ENCODE measurements around the gene SCN8A.

SCN8A gene

GRCh38 chr12:51631591-51631990 is 40.6 kb downstream of the SCN8A start:
- no peak for DNase-seq (ENCODE audit: low spot score)
- in situ Hi-C loops (cut with MboI; ENCODE audit: low pct_unique_long_range_greater_than_20kb, low sequenced_read_pairs, unreplicated experiment) = no loop called here
- TF ChIP-seq, protein P1, sequence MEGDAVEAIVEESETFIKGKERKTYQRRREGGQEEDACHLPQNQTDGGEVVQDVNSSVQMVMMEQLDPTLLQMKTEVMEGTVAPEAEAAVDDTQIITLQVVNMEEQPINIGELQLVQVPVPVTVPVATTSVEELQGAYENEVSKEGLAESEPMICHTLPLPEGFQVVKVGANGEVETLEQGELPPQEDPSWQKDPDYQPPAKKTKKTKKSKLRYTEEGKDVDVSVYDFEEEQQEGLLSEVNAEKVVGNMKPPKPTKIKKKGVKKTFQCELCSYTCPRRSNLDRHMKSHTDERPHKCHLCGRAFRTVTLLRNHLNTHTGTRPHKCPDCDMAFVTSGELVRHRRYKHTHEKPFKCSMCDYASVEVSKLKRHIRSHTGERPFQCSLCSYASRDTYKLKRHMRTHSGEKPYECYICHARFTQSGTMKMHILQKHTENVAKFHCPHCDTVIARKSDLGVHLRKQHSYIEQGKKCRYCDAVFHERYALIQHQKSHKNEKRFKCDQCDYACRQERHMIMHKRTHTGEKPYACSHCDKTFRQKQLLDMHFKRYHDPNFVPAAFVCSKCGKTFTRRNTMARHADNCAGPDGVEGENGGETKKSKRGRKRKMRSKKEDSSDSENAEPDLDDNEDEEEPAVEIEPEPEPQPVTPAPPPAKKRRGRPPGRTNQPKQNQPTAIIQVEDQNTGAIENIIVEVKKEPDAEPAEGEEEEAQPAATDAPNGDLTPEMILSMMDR (IDR thresholded peaks at IDR 0.05; ENCODE audit: extremely low read depth, insufficient read depth, missing control alignments) = no peak

DNA sequence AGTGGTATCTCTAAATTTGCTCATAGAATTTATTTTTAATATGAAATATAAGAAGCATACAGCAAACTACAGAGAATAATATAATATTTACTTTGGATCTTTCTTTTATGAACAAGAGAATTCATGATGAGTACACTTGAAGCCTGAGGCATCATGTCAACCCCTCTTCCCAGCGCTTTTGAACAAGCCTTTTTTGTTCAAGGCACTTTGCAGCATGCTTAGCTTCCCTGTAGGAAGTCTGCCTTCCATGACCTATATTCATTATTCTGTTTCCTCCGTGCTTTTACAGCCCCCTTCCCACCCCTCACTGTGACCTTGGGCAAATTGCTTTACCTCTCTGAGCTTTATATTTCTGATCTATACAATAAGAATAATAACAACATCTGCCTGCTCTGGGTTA is 41.6 kb downstream of the SCN8A start:
- in situ Hi-C loops (cut with MboI; ENCODE audit: low pct_unique_long_range_greater_than_20kb, low sequenced_read_pairs, unreplicated experiment) = no loop called here

DNA sequence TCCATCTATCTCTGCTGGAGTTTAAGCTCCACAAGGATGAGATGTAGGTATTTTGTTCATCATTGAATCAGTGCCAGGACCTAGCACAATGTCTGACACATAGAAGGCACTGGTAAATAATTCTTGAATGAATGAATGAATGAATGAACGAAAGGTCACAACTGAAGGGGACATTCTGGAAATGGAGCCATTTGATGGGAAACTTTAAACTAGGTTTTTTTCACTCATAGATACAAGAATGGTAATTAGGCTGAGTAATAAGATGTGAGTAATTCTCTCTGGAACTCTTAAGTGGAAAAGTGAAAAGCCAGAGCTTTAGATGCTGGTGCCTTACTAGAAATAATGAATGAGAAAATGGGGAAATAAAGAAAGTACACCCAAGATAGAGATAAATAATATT is 44.3 kb downstream of the SCN8A start:
- TF ChIP-seq, protein P1 (IDR thresholded peaks at IDR 0.05; ENCODE audit: extremely low read depth, insufficient read depth, missing control alignments) = no peak
- no peak for DNase-seq (ENCODE audit: low spot score)
- in situ Hi-C loops (cut with MboI; ENCODE audit: low pct_unique_long_range_greater_than_20kb, low sequenced_read_pairs, unreplicated experiment) = no loop called here

More for the DNA sequence above, 41.6 kb downstream of the SCN8A start:
- TF ChIP-seq, protein P1 (IDR thresholded peaks at IDR 0.05; ENCODE audit: extremely low read depth, insufficient read depth, missing control alignments) = no peak
- DNase-seq (ENCODE audit: low spot score) = no peak

GRCh38 chr12:51636581-51636980 is 45.5 kb downstream of the SCN8A start:
- no peak for DNase-seq (ENCODE audit: low spot score)
- TF ChIP-seq, protein P1 (IDR thresholded peaks at IDR 0.05; ENCODE audit: extremely low read depth, insufficient read depth, missing control alignments) = no peak
- in situ Hi-C loops (cut with MboI; ENCODE audit: low pct_unique_long_range_greater_than_20kb, low sequenced_read_pairs, unreplicated experiment) = no loop called here

DNA sequence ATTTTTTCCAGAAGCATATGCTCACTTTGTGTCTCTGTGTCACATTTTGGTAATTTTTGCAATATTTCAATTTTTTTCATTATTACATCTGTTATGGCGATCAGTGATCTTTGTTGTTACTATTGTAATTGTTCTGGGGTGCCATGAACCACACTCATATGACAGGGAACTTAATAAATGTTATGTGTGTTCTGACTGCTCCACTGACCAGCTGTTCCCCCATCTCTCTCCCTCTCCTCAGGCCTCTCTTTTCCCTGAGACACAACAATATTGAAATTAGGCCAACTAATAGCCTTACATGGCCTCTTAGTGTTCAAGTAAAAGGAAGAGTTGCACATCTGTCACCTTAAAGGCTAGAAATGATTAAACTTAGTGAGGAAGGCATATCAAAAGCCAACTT is 46.0 kb downstream of the SCN8A start:
- DNase-seq (ENCODE audit: low spot score) = no peak
- in situ Hi-C loops (cut with MboI; ENCODE audit: low pct_unique_long_range_greater_than_20kb, low sequenced_read_pairs, unreplicated experiment) = no loop called here

DNA sequence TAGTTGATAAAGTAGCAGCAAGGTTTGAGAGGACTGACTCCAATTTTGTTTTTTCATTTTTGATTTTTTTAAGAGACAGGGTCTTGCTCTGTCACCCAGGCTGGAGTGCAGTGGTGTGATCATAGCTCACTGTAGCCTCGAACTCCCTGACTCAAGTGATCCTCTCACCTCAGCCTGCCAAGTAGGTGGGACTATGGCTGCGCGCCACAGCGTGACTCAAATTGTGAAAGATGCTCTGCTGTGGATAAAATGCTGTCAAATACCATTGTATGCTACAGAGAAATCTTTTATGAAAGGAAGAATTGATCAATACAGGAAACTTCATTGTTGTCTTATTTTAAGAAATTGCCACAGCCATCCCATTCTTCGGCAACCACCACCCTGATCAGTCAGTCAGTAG is 48.3 kb downstream of the SCN8A start:
- in situ Hi-C loops (cut with MboI; ENCODE audit: low pct_unique_long_range_greater_than_20kb, low sequenced_read_pairs, unreplicated experiment) = no loop called here
- no peak for DNase-seq (ENCODE audit: low spot score)
- TF ChIP-seq, protein P1 (IDR thresholded peaks at IDR 0.05; ENCODE audit: extremely low read depth, insufficient read depth, missing control alignments) = no peak

More for the DNA sequence above, 46.0 kb downstream of the SCN8A start:
- TF ChIP-seq, protein P1 (IDR thresholded peaks at IDR 0.05; ENCODE audit: extremely low read depth, insufficient read depth, missing control alignments) = no peak

GRCh38 chr12:51642286-51642685 is 51.3 kb downstream of the SCN8A start:
- TF ChIP-seq, protein P1 (IDR thresholded peaks at IDR 0.05; ENCODE audit: extremely low read depth, insufficient read depth, missing control alignments) = no peak
- in situ Hi-C loops (cut with MboI; ENCODE audit: low pct_unique_long_range_greater_than_20kb, low sequenced_read_pairs, unreplicated experiment) = no loop called here
- DNase-seq (ENCODE audit: low spot score) = no peak
